Neural cell (in vitro differentiated cells): ENCODE data around the gene PISD.

Experiments
- CTCF ChIP-seq: fragments of 450-650 bp; IDR thresholded peaks from 2 replicates; pipeline ENCODE4 v1.5.1; 2014; ENCODE audit warnings: antibody characterized with exemption, mild to moderate bottlenecking, moderate library complexity; ENCODE audit not compliant: poor library complexity, severe bottlenecking
- EZH2 ChIP-seq: fragments of 200-600, 300-800 bp; shearing (Covaris generic), sonication (generic); IDR thresholded peaks from 2 replicates; pipeline ENCODE4 v1.6.1; 2014; ENCODE audit warnings: antibody characterized with exemption, low read length, borderline replicate concordance, mild to moderate bottlenecking; ENCODE audit not compliant: insufficient read depth, poor library complexity, severe bottlenecking
- POLR2AphosphoS5 ChIP-seq: IDR thresholded peaks from 2 replicates; pipeline ENCODE4 v1.6.1; 2012
- RAD21 ChIP-seq: fragments of 450-650 bp; conservative IDR thresholded peaks from 2 replicates; pipeline ENCODE4 v1.6.1; 2014; ENCODE audit warnings: antibody characterized with exemption, mild to moderate bottlenecking, moderate library complexity
- TAF1 ChIP-seq: IDR thresholded peaks from 2 replicates; pipeline ENCODE4 v1.6.1; 2012; ENCODE audit warnings: low read depth

GRCh38 chr22:31620756-31621480, 41.1 kb downstream of the PISD start:
- no peak for TF ChIP-seq CTCF
- TF ChIP-seq POLR2AphosphoS5 = no peak
- TF ChIP-seq EZH2 = no peak
- TF ChIP-seq TAF1 = no peak
- no peak for TF ChIP-seq RAD21
